ENCODE measurements around the gene RTN4RL1.

DNA sequence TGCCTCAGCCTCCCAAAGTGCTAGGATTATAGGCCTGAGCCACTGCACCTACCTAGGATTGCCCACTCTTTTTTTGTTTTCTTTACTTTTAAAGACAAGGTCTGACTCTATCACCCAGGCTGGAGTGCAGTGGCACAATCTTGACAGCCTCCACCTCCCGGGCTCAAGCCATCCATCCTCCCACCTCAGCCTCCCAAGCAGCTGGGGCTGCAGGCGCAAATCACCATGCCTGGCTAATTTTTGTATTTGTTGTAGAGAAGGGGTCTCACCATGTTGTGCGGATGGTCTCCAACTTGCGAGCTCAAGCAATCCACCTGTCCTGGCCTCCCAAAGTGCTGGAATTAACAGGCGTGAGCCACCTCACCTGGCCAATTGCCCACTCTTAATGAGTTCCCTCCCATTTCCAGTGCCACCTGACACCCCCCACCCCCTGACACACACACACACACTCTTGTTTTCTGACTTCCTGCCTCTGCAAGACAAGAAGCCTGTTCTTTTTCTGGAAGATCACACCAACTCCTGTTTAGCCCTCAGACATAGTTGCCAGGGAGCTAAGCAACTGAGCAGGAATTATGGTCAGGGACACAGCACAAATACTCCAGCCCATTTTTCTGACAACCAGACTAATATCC is 19.2 kb upstream of the RTN4RL1 start:
- TF ChIP-seq, protein P1, sequence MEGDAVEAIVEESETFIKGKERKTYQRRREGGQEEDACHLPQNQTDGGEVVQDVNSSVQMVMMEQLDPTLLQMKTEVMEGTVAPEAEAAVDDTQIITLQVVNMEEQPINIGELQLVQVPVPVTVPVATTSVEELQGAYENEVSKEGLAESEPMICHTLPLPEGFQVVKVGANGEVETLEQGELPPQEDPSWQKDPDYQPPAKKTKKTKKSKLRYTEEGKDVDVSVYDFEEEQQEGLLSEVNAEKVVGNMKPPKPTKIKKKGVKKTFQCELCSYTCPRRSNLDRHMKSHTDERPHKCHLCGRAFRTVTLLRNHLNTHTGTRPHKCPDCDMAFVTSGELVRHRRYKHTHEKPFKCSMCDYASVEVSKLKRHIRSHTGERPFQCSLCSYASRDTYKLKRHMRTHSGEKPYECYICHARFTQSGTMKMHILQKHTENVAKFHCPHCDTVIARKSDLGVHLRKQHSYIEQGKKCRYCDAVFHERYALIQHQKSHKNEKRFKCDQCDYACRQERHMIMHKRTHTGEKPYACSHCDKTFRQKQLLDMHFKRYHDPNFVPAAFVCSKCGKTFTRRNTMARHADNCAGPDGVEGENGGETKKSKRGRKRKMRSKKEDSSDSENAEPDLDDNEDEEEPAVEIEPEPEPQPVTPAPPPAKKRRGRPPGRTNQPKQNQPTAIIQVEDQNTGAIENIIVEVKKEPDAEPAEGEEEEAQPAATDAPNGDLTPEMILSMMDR (IDR thresholded peaks at IDR 0.05) = no peak
- TF ChIP-seq POLR2AphosphoS5 (IDR thresholded peaks at IDR 0.05) = no peak
- no peak for TF ChIP-seq POLR2A (IDR thresholded peaks at IDR 0.05)
